IMR-90 (cell line): ENCODE results near the gene MEF2B. TPM values are rescaled to one million over a fixed set of nuclear protein-coding genes. Genes with fewer than 3 reads are reported as not detected.

Experiments
- ATAC-seq: fragments of 200-7000 bp; cut with Tn5 transposase; 2 replicates; pipeline ENCODE4 v1.9.1; 2020; ENCODE audit warnings: low read depth, mild to moderate bottlenecking, moderate library complexity
- BruUV-seq: library from RNA; stranded (reverse); fragments of 400-500 nt; replicated peaks from 2 replicates; lab custom pipeline; 2021; lab: Mats Ljungman, UMichigan
- CTCF ChIA-PET: fragments of 300-600 bp; formaldehyde crosslinking; extraction: SDS; loops from one replicate; lab custom pipeline; 2021; ENCODE audit warnings: antibody characterized with exemption; lab: Yijun Ruan, JAX
- POLR2A ChIA-PET: fragments of 300-600 bp; sonication (Branson Sonifier 250); formaldehyde crosslinking; loops from one replicate; lab custom pipeline; 2022; ENCODE audit warnings: antibody characterized with exemption; ENCODE audit not compliant: unreplicated experiment; lab: Charles Lee
- DNase-seq: peaks from one replicate; pipeline ENCODE4 v3.0.0; 2013
- H2AFZ ChIP-seq: replicated peaks from 2 replicates; pipeline ENCODE3; 2013; ENCODE audit warnings: low read length, mild to moderate bottlenecking; ENCODE audit not compliant: poor library complexity
- H2AK5ac ChIP-seq: 2 replicates; pipeline ENCODE4 v1.6.1; 2013; ENCODE audit warnings: low read depth, low read length, inconsistent platforms
- H2AK9ac ChIP-seq: replicated peaks from 2 replicates; pipeline ENCODE3; 2013; ENCODE audit warnings: mild to moderate bottlenecking, low read depth, low read length, moderate library complexity; ENCODE audit not compliant: poor library complexity
- H2BK120ac ChIP-seq: 2 replicates; pipeline ENCODE4 v1.6.1; 2013; ENCODE audit warnings: low read depth, low read length, inconsistent platforms
- H2BK15ac ChIP-seq: 3 replicates; pipeline ENCODE4 v1.6.1; 2013; ENCODE audit warnings: low read depth, low read length, inconsistent platforms
- H2BK20ac ChIP-seq: 2 replicates; pipeline ENCODE4 v1.6.1; 2013; ENCODE audit warnings: low read depth, mild to moderate bottlenecking, inconsistent platforms, low read length, moderate library complexity
- H2BK5ac ChIP-seq: 2 replicates; pipeline ENCODE4 v1.6.1; 2013; ENCODE audit warnings: mild to moderate bottlenecking, low read depth, low read length, inconsistent platforms; ENCODE audit not compliant: poor library complexity, severe bottlenecking
- H3K14ac ChIP-seq: replicated peaks from 2 replicates; pipeline ENCODE4 v1.6.1; 2013; ENCODE audit warnings: low read depth, low read length, inconsistent platforms
- H3K18ac ChIP-seq: 2 replicates; pipeline ENCODE4 v1.6.1; 2013; ENCODE audit warnings: low read depth, low read length, control low read depth
- H3K23ac ChIP-seq: 2 replicates; pipeline ENCODE4 v1.6.1; 2013; ENCODE audit warnings: low read depth, low read length, inconsistent platforms
- H3K27ac ChIP-seq: 2 replicates; pipeline ENCODE4 v1.5.1; 2013; ENCODE audit warnings: mild to moderate bottlenecking, control low read depth, low read length; ENCODE audit not compliant: insufficient read depth
- H3K27me3 ChIP-seq: 2 replicates; pipeline ENCODE4 v1.6.1; 2013; ENCODE audit warnings: low read length; ENCODE audit not compliant: control insufficient read depth, insufficient read depth
- H3K36me3 ChIP-seq: 2 replicates; pipeline ENCODE4 v1.6.1; 2013; ENCODE audit warnings: low read length, mixed read lengths; ENCODE audit not compliant: control insufficient read depth, insufficient read depth
- H3K4ac ChIP-seq: 2 replicates; pipeline ENCODE4 v1.6.1; 2013; ENCODE audit warnings: low read depth, low read length, inconsistent platforms
- H3K4me1 ChIP-seq: 2 replicates; pipeline ENCODE4 v1.6.1; 2013; ENCODE audit warnings: low read length, mixed read lengths; ENCODE audit not compliant: control insufficient read depth, insufficient read depth
- H3K4me2 ChIP-seq: 2 replicates; pipeline ENCODE4 v1.6.1; 2013; ENCODE audit warnings: low read depth, mild to moderate bottlenecking, control low read depth, low read length, moderate library complexity
- H3K4me3 ChIP-seq: 2 replicates; pipeline ENCODE4 v1.5.1; 2013; ENCODE audit warnings: low read depth, mild to moderate bottlenecking, control low read depth, low read length, moderate library complexity; ENCODE audit not compliant: insufficient read depth
- H3K56ac ChIP-seq: 2 replicates; pipeline ENCODE4 v1.6.1; 2013; ENCODE audit warnings: low read length, inconsistent platforms; ENCODE audit not compliant: insufficient read depth; ENCODE audit errors: extremely low read depth
- H3K79me1 ChIP-seq, 2 experiments: 2 replicates each; pipeline ENCODE4 v1.6.1; 2013; ENCODE audit warnings: low read length in 2 of 2, inconsistent platforms in 1 of 2, low read depth in 1 of 2
- H3K9ac ChIP-seq: 2 replicates; pipeline ENCODE4 v1.6.1; 2013; ENCODE audit warnings: low read depth, low read length, control low read depth
- H3K9me1 ChIP-seq: 2 replicates; pipeline ENCODE4 v1.6.1; 2013; ENCODE audit warnings: low read length, inconsistent platforms; ENCODE audit not compliant: insufficient read depth
- H3K9me3 ChIP-seq: 2 replicates; pipeline ENCODE4 v1.6.1; 2013; ENCODE audit warnings: low read length; ENCODE audit not compliant: control insufficient read depth, insufficient read depth
- H4K20me1 ChIP-seq: 2 replicates; pipeline ENCODE4 v1.6.1; 2013; ENCODE audit warnings: low read length, inconsistent platforms; ENCODE audit not compliant: insufficient read depth
- H4K5ac ChIP-seq: 2 replicates; pipeline ENCODE4 v1.6.1; 2013; ENCODE audit warnings: mild to moderate bottlenecking, low read depth, low read length, control low read depth
- H4K8ac ChIP-seq, 2 experiments: 2 replicates each; pipeline ENCODE4 v1.6.1; 2013; ENCODE audit warnings: low read depth in 2 of 2, low read length in 2 of 2, control low read depth in 1 of 2, inconsistent platforms in 1 of 2
- H4K91ac ChIP-seq: 2 replicates; pipeline ENCODE4 v1.6.1; 2013; ENCODE audit warnings: low read depth, low read length, inconsistent platforms; ENCODE audit not compliant: insufficient read depth
- CEBPB ChIP-seq: IDR thresholded peaks from 2 replicates; pipeline ENCODE4 v1.6.1; 2012; ENCODE audit warnings: low read depth, low read length, improper control_type of control experiment
- CTCF ChIP-seq: conservative IDR thresholded peaks from 2 replicates; pipeline ENCODE4 v1.5.1; 2012; ENCODE audit warnings: mild to moderate bottlenecking, low read depth, low read length, improper control_type of control experiment
- MXI1 ChIP-seq: IDR thresholded peaks from 2 replicates; pipeline ENCODE4 v1.6.1; 2012; ENCODE audit warnings: low read depth, mild to moderate bottlenecking, low read length, moderate library complexity, borderline replicate concordance
- RCOR1 ChIP-seq: IDR thresholded peaks from 2 replicates; pipeline ENCODE4 v1.6.1; 2012; ENCODE audit warnings: mild to moderate bottlenecking, low read length, improper control_type of control experiment; ENCODE audit not compliant: insufficient replicate concordance
- WGBS, 2 experiments: methylation state at CpG; one replicate each; pipeline versions ENCODE4 v1.1.5 to v1.1.7; 2013; ENCODE audit warnings: missing lambda C conversion rate in 2 of 2; ENCODE audit not compliant: insufficient read length in 1 of 2; ENCODE audit errors: extremely low coverage in 2 of 2; 5-methylcytosine and 5-hydroxymethylcytosine counted together
- dilution Hi-C: fragments of 300-500 bp; cut with HindIII; formaldehyde crosslinking; loops from one replicate; pipeline ENCODE4 v1.14.3; 2018; ENCODE audit warnings: low sequenced_read_pairs; ENCODE audit not compliant: unreplicated experiment
- in situ Hi-C: fragments of 300-500 bp; cut with MboI; formaldehyde crosslinking; loops from 3 replicates; pipeline ENCODE4 v1.14.3; 2019; ENCODE audit warnings: low sequenced_read_pairs, inconsistent platforms, mixed read lengths
- intact Hi-C: fragments of 100-400 bp; cut with micrococcal nuclease; formaldehyde crosslinking; loops from 2 replicates; pipeline ENCODE4 v1.10.0; 2022
- polyA plus RNA-seq, 3 experiments: library from polyadenylated mRNA; depleted of rRNA; stranded (reverse); fragments of >200 nt; gene quantifications; 2 replicates each; pipeline ENCODE4 v1.2.3, GENCODE V29; 2012; ENCODE audit warnings: low replicate concordance in 1 of 3
- total RNA-seq: library from RNA; depleted of rRNA; stranded (reverse); fragments of >200 nt; gene quantifications from 2 replicates; pipeline ENCODE4 v1.2.3, GENCODE V29; 2012
- TF ChIP-seq, protein P1 (sequence below): fragments of 150-350 bp; IDR thresholded peaks from 2 replicates; pipeline ENCODE4 v1.6.1; 2017; ENCODE audit warnings: mild to moderate bottlenecking, antibody characterized with exemption, low read length, low read depth

Gene MEF2B
- total and polyA plus RNA-seq, 2 of the 4 experiments (the other 2 are of a cell fraction), result 0.18 to 0.94 TPM

- Histone ChIP-seq H3K14ac (no peak overlapping the region), H3K9ac (no peak overlapping the region), H3K23ac (no peak overlapping the region), H2BK120ac (no peak overlapping the region), H3K9me1 (0 out of 2 replicates have a peak, but pooled peaks cover 5% of the 10 kb centered on the region), H3K4me3 (no peak overlapping the region), H2BK15ac (no peak overlapping the region), H2AK5ac (no peak overlapping the region), H4K20me1 (no peaks in the 10 kb centered on the region), H2AFZ (no peak overlapping the region), H3K4me2 (no peak overlapping the region), H4K5ac (no peak overlapping the region), H3K18ac (no peak overlapping the region), H3K56ac (no peak overlapping the region), H4K8ac (no peak overlapping the region), H3K4ac (no peak overlapping the region), H2AK9ac (no peak overlapping the region), H3K9me3 (no peaks in the 10 kb centered on the region), H3K27ac (no peak overlapping the region), H3K36me3 (peaks cover 18% of the 10 kb centered on the region), H2BK5ac (no peak overlapping the region), H3K27me3 (peaks cover 10% of the 10 kb centered on the region; the same call in 1 of the 2 replicates), H3K79me1 (peaks cover 5 to 19% of the 10 kb centered on the region in 2 experiments), H4K91ac (no peak overlapping the region), H3K4me1 (peaks cover 3% of the 10 kb centered on the region; the same call in 1 of the 2 replicates), H2BK20ac (no peak overlapping the region)
- dilution Hi-C loops (no loop called here), intact Hi-C loops (no loop called here), in situ Hi-C loops (no loop called here)
- CTCF ChIA-PET, result no interaction called here
- ATAC-seq (no peak), DNase-seq (no peak)
- no TSS peak for BruUV-seq
- POLR2A ChIA-PET, result interaction anchor here (0.6 to 0.9 kb wide), 2 partner anchors 13 to 16 kb away, joined by 7 to 26 read pairs; partner anchors contain the start of gene BORCS8
- TF ChIP-seq CTCF (no peak), CEBPB (no peak), MXI1 (no peak), RCOR1 (no peak)
- TF ChIP-seq, protein P1, sequence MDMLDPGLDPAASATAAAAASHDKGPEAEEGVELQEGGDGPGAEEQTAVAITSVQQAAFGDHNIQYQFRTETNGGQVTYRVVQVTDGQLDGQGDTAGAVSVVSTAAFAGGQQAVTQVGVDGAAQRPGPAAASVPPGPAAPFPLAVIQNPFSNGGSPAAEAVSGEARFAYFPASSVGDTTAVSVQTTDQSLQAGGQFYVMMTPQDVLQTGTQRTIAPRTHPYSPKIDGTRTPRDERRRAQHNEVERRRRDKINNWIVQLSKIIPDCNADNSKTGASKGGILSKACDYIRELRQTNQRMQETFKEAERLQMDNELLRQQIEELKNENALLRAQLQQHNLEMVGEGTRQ, result no peak
- whole genome bisulfite sequencing, 2 experiments, result 72% methylated on average over 6 of the region's 13 CpGs; no CpG with 5 or more reads in 1 of the 2 experiments
Measured at GRCh38 chr19:19204181-19204580, 34.1 kb upstream of the MEF2B start.
